KOPT-K1 (cell line): ENCODE data around the gene INTS14.
"Not testable (repeated sequence)": the region's sequence is repeated elsewhere in the genome, so short reads cannot be mapped to it uniquely, and the experiment has no call there.

Experiments used
- H3K27ac ChIP-seq: fragments of 200-600 bp; sonication (generic); 2 replicates; pipeline ENCODE4 v1.5.1; 2016; ENCODE audit warnings: antibody characterized with exemption, mild to moderate bottlenecking, low read depth, low read length; ENCODE audit not compliant: poor library complexity, severe bottlenecking
- H3K36me3 ChIP-seq: fragments of 200-600 bp; sonication (generic); 2 replicates; pipeline ENCODE4 v1.5.1; 2017; ENCODE audit warnings: antibody characterized with exemption, mild to moderate bottlenecking, low read length, moderate library complexity; ENCODE audit not compliant: insufficient read depth
- H3K9me3 ChIP-seq: fragments of 200-600 bp; sonication (generic); 2 replicates; pipeline ENCODE4 v1.5.1; 2017; ENCODE audit warnings: antibody characterized with exemption, low read length, mild to moderate bottlenecking; ENCODE audit not compliant: insufficient read depth, poor library complexity, severe bottlenecking

Gene INTS14

DNA sequence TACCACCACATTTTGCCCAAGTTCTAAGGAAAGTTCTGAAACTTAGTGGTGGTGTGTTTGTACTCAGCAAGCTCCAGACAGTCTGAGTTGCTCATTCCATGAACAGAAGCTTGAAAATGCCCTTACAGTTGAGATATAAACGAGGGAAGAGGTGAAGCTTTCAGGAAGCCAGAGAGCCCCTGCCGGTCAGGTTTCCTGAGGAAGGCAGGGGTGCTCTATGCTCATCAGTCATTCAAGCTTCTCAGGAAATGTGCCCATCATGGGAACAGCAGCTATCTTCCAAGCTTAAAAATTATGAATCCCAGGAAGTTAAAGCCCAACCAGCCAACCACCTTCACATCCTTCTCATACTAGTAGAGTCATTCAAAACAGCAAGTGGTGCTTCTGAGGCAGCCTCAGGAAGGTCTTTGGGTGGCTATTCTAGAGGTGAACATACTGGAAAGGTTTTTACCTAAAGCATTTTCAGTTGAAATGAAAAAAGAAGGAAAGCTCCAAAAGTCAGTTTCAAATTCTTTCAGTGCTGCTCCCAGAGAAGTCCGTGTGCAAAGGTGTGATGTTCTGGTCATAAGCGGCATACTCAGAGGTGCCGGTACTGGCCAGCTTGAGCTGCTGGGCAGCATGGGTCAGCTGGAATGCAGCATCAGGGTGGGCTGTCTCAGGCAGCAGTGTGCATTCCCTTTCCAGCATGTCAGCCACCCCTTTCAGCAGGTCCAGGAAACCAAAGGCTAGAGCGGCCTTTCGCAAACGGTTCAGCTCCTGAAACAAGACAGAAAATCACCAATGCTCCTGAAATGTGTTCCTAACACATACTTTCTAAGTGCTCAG, 31.8 kb downstream of the INTS14 start:
- Histone ChIP-seq H3K27ac (no peak overlapping the region), H3K36me3 (peaks cover 98% of the 10 kb centered on the region), H3K9me3 (no peaks in the 10 kb centered on the region)

DNA sequence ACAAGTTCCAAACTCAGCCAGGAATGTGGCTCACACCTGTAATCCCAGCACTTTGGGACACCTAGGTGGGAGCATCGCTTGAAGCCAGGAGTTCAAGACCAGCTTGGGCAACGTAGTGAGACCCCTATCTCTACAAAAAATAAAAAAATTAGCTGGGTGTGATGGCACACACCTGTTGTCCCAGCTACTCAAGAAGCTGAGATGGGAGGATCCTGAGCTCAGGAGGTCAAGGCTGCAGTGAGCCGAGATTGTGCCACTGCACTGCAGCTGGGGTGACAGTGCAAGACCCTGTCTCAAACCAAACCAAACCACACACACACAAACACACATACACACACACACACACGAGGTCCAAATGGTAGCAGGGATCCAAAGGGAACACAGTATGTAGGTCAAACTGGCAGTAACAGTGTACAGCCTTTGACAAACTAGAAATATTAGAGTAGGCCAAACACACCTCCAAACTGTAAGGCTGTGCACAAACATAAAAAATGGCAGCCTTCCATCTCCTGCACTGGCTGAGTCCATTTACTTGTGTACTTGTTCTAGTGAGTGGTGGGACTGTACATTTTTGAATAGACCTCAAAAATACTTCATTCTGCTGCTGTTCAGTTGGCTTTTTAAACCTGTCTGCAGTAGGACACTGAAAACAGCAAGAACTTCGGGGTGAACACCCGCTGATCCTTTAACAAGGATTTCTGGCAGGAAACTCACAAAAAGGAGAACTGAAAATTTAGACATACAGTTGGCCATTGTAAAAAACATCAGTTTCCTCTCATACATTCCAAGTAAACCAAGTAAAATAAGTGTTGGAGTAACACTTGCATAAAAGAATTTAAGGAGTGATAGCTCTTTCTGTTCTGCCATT, 33.6 kb downstream of the INTS14 start:
- H3K27ac ChIP-seq = no peak overlapping the region
- H3K36me3 ChIP-seq = peaks cover 97% of the 10 kb centered on the region

DNA sequence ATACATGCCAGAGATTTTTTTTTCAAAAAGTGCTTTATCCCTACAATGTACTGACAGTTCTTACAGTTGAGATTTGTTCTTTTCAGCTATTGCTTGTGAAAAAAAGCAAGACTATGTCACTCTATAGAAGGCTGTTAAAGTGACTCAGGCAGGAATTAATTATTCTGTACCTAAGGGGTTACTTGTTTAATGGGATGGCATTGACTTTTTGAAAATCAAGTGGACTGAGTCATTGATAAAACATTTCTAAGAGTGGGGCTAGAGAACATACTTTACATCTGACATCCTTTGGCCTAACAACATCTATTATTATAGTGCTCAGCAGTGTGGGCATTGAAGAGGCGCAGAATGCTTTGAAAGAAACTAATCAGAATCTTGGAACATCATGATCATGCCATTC, 34.3 kb downstream of the INTS14 start:
- Histone ChIP-seq H3K9me3 (no peaks in the 10 kb centered on the region), H3K27ac (no peak overlapping the region), H3K36me3 (peaks cover 97% of the 10 kb centered on the region)

More for the DNA sequence above, 33.6 kb downstream of the INTS14 start:
- H3K9me3 ChIP-seq = no peaks in the 10 kb centered on the region

DNA sequence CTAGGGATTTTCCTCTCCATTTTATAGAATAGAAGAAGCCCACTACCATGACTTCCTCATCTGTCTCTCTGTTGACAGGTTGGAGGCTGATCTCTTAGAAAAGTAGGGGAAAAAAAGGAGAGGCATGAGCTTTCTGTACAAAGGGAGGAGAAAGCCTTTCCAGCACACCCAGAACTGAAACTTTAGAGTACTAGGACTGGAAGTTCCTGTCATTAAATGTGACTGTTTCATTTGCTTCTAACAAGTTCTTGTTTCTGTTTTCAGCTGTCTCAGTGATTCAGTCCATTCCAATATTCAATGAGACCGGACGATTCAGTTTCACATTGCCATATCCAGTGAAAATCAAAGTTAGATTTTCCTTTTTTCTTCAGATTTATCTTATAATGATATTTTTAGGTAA, 39.0 kb downstream of the INTS14 start:
- Histone ChIP-seq H3K27ac (no peak overlapping the region), H3K9me3 (no peaks in the 10 kb centered on the region), H3K36me3 (peaks cover 98% of the 10 kb centered on the region)

DNA sequence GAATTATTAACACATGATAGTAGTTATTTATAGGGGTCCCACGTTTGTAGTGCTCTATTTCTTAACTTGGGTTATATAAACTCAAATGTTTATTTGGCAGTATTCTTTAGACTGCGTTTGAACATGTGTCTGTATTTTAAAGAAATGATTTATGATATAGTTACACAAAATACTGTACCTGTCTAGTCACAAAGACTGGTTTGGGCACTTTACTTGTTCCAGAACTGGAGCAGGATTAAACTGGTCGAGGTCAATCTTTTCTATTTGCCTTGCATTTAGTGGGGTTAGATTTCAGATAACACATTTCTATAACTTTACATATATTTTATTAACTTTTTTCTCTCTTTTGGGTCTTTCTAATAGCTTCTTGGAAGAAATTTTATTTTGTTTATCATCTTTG, 41.2 kb downstream of the INTS14 start:
- H3K27ac ChIP-seq = no peak overlapping the region
- peaks cover 17% of the 10 kb centered on the region for H3K9me3 ChIP-seq
- H3K36me3 ChIP-seq = peaks cover 99% of the 10 kb centered on the region

DNA sequence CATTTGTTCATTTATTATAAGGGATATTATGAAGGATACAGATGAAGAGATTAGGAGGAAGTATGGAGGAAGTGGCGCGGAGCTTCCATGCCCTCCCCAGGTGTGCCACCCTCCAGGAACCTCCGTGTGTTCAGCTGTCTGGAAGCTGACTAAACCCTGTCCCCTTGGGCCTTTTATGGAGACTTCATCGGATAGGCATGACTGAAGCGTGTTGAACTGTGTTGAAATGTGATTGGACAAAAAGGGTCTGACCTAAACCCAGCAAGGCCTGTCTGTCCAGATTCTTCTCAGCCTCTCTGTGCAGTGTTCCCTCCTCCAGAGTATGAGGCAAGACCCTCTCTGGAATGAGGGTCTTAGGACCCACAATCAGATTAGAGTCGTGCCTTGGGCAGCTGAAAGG, 49.0 kb downstream of the INTS14 start:
- H3K27ac ChIP-seq = no peak overlapping the region
- H3K9me3 ChIP-seq = peaks cover 28% of the 10 kb centered on the region
- H3K36me3 ChIP-seq = peaks cover 100% of the 10 kb centered on the region

DNA sequence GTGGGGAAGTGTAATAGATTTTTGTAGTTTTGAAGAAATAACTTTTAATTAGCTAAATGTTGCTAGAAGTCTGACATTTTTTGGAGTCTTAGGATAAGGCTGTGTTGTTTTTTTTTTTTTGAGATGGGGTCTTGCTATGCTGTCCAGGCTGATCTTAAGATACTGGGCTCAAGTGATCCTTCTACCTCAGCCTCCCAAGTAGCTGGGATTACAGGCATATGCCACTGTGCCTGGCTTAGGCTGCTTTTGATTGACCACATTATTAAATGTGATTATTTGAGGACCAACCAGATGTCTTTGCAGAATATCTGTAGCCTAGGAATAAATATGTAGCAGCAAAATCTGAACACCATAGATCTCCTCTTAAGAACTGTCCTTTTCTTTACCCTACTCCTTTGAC, 51.0 kb downstream of the INTS14 start:
- Histone ChIP-seq H3K27ac (no peak overlapping the region), H3K9me3 (peaks cover 13% of the 10 kb centered on the region), H3K36me3 (peaks cover 100% of the 10 kb centered on the region)

DNA sequence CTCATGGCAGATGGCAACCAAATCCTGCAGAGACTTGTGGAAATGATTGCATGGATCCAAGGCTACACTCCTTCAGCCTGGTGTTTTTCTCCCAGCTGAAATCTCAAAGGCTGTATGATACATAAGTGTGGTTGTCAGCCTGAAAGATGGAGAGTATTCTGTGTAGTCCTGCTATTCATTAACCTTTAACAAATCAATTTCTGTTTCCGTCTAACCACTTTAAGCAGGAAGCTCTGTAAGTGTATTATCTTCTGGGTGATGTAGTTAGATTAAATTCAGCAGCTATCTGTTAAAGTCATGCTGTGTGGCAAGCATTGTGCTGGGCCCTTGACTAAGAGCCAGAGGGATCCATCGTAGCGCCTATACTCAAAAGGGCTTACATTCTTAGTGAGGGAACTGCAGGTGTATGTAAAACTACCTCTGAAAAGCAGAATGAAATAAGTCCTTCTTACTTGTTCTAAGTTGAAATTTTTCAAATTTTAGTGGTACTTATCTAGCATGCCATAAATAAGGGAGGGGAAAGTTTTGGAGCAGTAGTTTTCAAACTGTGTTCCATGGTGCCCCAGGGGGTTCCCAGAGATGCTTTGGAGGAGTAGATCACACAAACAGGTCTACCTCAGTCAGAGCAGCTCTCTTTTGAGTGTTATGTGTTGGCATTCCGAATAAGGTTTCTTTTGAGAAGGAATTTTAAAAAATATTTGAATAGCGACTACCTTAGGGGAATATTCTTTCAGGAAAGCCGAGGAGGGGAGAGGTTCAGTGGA, 51.8 kb downstream of the INTS14 start:
- peaks cover 100% of the 10 kb centered on the region for H3K36me3 ChIP-seq
- peaks cover 6% of the 10 kb centered on the region for H3K9me3 ChIP-seq
- H3K27ac ChIP-seq = no peak overlapping the region

DNA sequence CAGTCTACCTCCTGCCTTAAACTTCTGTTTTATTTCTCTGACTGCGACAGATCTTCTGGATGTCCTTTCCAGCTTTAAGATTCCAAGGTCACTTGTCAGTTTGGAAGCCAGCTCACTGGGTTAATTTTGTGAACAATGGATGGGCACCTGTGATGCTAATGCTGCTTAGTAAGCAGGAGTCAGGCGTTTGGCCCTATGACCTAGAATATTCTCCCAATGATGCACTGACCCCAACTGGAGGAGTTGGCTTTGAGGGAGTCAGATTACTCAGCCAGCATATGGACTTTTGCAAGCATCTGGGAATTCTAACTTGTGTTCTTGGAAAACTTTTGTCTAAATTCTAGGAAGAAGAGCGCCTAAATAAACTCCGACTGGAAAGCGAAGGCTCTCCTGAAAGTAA, 52.6 kb downstream of the INTS14 start:
- no peak overlapping the region for H3K27ac ChIP-seq
- peaks cover 1% of the 10 kb centered on the region for H3K9me3 ChIP-seq
- H3K36me3 ChIP-seq = peaks cover 100% of the 10 kb centered on the region

DNA sequence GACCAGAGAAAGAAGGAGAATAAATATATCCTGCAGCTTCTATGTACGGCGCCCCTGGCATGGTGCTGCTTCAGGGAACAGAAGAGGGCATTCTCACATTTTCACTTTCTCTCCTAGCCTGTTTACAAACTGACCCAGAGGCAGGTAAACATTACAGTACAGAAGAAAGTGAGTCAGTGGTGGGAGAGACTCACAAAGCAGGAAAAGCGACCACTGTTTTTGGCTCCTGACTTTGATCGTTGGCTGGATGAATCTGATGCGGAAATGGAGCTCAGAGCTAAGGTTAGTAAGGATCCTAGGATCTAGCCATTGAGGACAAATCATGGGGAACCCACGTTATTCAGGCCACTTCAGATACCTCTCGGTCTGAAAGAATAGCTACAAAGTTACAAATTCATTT, 54.3 kb downstream of the INTS14 start:
- no peaks in the 10 kb centered on the region for H3K9me3 ChIP-seq
- no peak overlapping the region for H3K27ac ChIP-seq
- H3K36me3 ChIP-seq = peaks cover 90% of the 10 kb centered on the region

DNA sequence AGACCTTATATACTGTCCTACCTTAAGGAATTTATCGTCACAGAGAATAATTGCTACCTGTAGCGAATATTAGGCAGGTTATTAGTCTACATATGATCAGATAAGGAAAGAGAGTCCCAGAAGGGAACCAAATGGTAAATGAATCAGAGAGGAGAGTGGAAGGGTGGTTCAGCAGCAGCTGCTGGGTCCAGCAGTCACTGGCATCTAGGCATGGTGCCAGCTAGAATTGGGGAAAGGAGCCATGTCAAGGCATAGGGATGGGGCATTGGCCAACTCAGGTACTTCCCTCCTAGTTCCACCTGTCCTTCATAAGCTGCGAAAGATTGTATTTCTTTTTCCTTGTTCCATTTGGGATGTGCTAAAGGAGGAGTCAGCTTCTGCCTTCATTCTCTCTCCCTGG, 57.2 kb downstream of the INTS14 start:
- H3K36me3 ChIP-seq = peaks cover 70% of the 10 kb centered on the region
- no peak overlapping the region for H3K27ac ChIP-seq
- H3K9me3 ChIP-seq = no peaks in the 10 kb centered on the region

DNA sequence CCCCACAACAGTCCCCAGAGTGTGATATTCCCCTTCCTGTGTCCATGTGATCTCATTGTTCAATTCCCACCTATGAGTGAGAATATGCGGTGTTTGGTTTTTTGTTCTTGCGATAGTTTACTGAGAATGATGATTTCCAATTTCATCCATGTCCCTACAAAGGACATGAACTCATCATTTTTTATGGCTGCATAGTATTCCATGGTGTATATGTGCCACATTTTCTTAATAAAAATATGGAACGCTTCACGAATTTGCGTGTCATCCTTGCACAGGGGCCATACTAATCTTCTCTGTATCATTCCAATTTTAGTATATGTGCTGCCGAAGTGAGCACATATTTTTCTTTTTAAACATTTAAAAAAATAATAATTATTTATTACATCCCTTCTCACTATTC, 58.1 kb downstream of the INTS14 start:
- H3K27ac ChIP-seq, H3K9me3 ChIP-seq: not testable (repeated sequence)
- H3K36me3 ChIP-seq = peaks cover 62% of the 10 kb centered on the region

DNA sequence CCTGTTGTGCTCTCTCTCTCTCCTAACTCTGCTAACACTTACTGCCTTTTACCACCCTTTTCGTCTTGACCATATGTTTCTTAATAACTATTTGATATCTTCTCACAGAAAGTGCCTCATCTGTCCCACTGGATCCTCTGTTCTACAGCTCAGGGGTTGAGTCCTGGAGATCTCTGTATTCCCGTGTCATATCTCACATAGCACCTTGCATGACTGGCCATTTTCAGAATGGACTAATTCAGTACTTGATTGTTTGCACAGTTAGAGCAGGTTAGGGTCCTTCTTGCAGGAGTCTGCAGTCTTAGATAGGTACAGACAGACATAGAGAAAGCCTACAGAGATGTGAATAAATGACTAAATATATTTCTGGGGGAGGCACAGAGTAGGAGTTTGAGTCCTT, 59.7 kb downstream of the INTS14 start:
- Histone ChIP-seq H3K27ac (no peak overlapping the region), H3K36me3 (peaks cover 45% of the 10 kb centered on the region), H3K9me3 (no peaks in the 10 kb centered on the region)

DNA sequence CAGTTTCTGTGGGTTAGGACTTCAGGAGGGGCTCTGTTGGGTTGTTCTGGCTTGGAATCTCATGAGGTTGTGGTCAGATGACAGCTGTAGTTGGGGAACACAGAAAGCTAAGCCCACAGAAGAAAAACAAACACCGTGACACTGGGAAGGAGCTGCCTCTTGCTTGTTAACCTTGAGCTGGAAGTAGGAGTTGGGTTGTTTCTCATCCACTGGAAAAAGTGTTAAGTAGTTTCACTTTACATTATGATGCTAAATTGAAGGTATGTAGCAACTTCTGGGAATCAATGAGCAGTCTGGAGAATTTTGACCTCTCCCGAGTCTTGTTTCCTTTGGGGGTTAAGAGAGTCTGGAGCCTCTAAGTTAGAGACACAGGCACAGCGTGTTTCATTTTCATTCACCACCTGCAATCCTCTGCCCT, 60.2 kb downstream of the INTS14 start:
- Histone ChIP-seq H3K9me3 (no peaks in the 10 kb centered on the region), H3K36me3 (peaks cover 40% of the 10 kb centered on the region), H3K27ac (no peak overlapping the region)

DNA sequence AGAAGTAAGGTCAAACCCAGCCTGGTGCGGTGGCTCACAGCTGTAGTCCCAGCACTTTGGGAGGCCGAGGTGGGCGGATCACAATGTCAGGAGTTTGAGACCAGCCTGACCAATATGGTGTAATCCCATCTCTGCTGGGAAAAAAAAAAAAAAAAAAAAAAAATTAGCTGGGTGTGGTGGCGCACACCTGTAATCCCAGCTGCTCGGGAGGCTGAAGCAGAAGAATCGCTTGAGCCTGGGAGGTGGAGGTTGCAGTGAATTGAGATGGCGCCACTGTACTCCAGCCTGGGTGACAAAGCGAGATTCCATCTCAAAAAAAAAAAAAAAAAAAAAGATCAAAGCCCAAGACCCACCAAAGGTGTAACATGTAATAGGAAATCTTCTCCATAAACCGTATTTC, 61.6 kb downstream of the INTS14 start:
- peaks cover 26% of the 10 kb centered on the region for H3K36me3 ChIP-seq
- H3K27ac ChIP-seq = not testable (repeated sequence)

More for the DNA sequence above, 61.6 kb downstream of the INTS14 start:
- not testable (repeated sequence) for H3K9me3 ChIP-seq
